Measurements from ENCODE around the gene EEFSEC. TPM values are rescaled to one million over a fixed set of nuclear protein-coding genes. Genes with fewer than 3 reads are reported as not detected.
A peak's percentile ranks its signal among the peaks of the same experiment; 100 is the strongest.

Gene EEFSEC
- total RNA-seq, 1 experiment from 2014 or later = 15.4 TPM

DNA sequence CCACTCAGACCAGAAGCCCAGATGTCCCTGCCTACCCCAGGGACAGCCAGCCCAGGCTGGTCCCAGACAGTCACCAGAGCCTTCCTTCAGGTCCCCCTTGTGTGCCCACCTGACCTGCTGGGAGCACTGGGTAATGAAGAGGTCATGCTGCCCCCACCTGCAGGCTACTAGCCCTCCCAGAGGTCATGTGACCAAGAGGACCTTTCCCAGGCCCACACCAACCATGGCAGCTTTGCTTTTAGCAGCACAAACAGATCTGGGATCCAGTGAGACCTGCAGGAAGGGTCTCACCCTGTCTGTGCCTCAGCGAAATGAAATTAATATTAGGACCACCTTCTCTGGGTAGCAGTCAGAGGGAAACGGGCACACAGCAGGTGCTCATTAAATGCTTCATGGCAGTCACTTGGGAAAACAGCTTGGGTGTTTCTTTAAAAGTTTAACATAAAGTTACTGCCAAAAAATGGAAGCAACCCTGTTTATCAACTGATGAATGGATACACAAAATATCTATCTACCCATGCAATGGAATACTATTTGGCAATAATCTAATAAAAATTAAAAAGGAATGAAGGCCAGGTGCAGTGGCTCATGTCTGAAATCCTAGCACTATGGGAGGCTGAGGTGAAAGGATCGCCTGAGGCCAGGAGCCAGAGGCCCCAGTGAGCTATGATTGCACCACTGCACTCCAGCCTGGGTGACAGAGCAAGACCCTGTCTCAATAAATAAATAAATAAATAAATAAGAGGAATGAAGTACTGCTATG, 269.7 kb downstream of the EEFSEC start:
- no TSS peak for BruUV-seq (replicated peaks)
- H3K4me3 ChIP-seq (ENCODE audit: low read depth in 2 of 2, low read length in 2 of 2) = no peak overlapping the region
- H3K27me3 ChIP-seq (ENCODE audit: control insufficient read depth, insufficient read depth, low read length) = no peaks in the 10 kb centered on the region
- no peak for ATAC-seq
- in situ Hi-C loops (cut with HindIII; ENCODE audit: low pct_unique_long_range_greater_than_20kb, low sequenced_read_pairs) (no loop called here), intact Hi-C loops (cut with micrococcal nuclease; ENCODE audit: unreplicated experiment) (no loop called here)
- ChIA-PET POLR2A (no interaction called here), CTCF (no interaction called here)
- H3K4me1 ChIP-seq (ENCODE audit: control insufficient read depth, insufficient read depth, low read length) = peaks cover 47% of the 10 kb centered on the region
- TF ChIP-seq REST (IDR thresholded peaks at IDR 0.05; ENCODE audit: insufficient read depth in 1 of 2, low read depth in 2 of 2, low read length in 1 of 2) (no peak), TCF7L2 (IDR thresholded peaks at IDR 0.05; ENCODE audit: low read depth, low read length) (no peak)
- H3K36me3 ChIP-seq (ENCODE audit: control insufficient read depth, insufficient read depth, low read length) = no peaks in the 10 kb centered on the region
- H3K27ac ChIP-seq (ENCODE audit: low read length) = peak overlapping the region; percentile 74
- H3K9me3 ChIP-seq (ENCODE audit: control insufficient read depth, insufficient read depth, low read depth, low read length) = no peaks in the 10 kb centered on the region
- no peak for DNase-seq (ENCODE audit: low read depth, low spot score)

DNA sequence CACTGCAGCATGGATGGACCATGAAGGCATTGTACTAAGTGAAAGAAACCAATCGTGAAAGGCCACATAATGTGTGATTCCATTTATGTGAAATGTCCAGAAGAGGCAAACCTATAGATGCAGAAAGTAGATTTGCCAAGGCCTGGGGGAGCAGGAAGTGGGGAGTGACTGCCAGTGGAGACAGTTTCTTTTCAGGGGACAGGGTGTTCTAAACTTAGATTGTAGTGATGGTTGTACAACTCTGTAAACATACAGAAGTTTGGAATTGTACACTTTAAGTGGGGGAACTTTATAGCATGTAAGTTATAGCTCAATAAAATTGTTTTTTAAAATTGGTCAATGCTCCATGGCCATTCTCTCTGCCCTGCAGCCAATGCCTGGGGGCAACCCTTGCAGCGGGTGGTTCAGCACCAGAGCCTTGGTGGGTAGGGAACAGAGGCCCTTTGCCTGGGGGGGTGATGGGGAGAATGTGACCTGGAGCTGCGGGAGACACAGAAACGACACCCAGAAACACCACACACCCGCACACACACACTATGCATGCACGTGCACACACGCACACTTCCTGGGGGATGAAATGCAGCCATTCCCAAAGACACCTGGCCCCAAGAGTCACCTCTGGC, 270.4 kb downstream of the EEFSEC start:
- TF ChIP-seq POLR2AphosphoS5 (IDR thresholded peaks at IDR 0.05; ENCODE audit: low read depth, low read length) (no peak), REST (IDR thresholded peaks at IDR 0.05; ENCODE audit: insufficient read depth in 1 of 2, low read depth in 2 of 2, low read length in 1 of 2) (no peak), TCF7L2 (IDR thresholded peaks at IDR 0.05; ENCODE audit: low read depth, low read length) (no peak), SIN3A (IDR thresholded peaks at IDR 0.05; ENCODE audit: borderline replicate concordance, insufficient read depth, low read depth, low read length) (no peak)
- TF ChIP-seq, protein P1, sequence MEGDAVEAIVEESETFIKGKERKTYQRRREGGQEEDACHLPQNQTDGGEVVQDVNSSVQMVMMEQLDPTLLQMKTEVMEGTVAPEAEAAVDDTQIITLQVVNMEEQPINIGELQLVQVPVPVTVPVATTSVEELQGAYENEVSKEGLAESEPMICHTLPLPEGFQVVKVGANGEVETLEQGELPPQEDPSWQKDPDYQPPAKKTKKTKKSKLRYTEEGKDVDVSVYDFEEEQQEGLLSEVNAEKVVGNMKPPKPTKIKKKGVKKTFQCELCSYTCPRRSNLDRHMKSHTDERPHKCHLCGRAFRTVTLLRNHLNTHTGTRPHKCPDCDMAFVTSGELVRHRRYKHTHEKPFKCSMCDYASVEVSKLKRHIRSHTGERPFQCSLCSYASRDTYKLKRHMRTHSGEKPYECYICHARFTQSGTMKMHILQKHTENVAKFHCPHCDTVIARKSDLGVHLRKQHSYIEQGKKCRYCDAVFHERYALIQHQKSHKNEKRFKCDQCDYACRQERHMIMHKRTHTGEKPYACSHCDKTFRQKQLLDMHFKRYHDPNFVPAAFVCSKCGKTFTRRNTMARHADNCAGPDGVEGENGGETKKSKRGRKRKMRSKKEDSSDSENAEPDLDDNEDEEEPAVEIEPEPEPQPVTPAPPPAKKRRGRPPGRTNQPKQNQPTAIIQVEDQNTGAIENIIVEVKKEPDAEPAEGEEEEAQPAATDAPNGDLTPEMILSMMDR (IDR thresholded peaks at IDR 0.05) = no peak
- H3K4me3 ChIP-seq (ENCODE audit: low read depth in 2 of 2, low read length in 2 of 2) = no peak overlapping the region
- no peaks in the 10 kb centered on the region for H3K36me3 ChIP-seq (ENCODE audit: control insufficient read depth, insufficient read depth, low read length)
- H3K27me3 ChIP-seq (ENCODE audit: control insufficient read depth, insufficient read depth, low read length) = no peaks in the 10 kb centered on the region
- H3K4me1 ChIP-seq (ENCODE audit: control insufficient read depth, insufficient read depth, low read length) = peaks cover 47% of the 10 kb centered on the region
- in situ Hi-C loops (cut with HindIII; ENCODE audit: low pct_unique_long_range_greater_than_20kb, low sequenced_read_pairs) (no loop called here), intact Hi-C loops (cut with micrococcal nuclease; ENCODE audit: unreplicated experiment) (no loop called here)
- no peak for ATAC-seq
- H3K9me3 ChIP-seq (ENCODE audit: control insufficient read depth, insufficient read depth, low read depth, low read length) = no peaks in the 10 kb centered on the region
- DNase-seq (ENCODE audit: low read depth, low spot score) = no peak
- H3K27ac ChIP-seq (ENCODE audit: low read length) = peak overlapping the region; percentile 65; the same call in 1 of the 2 replicates
- ChIA-PET POLR2A (no interaction called here), CTCF (no interaction called here)
- BruUV-seq (replicated peaks) = no TSS peak

Data from Panc1 (cell line).